Measurements from ENCODE around the gene PRICKLE2. TPM values are rescaled to one million over a fixed set of nuclear protein-coding genes. Genes with fewer than 3 reads are reported as not detected.

Gene PRICKLE2
- polyA plus RNA-seq, 1 experiment: 14.2 TPM

GRCh38 chr3:64138656-64139375 lies 86.5 kb downstream of the PRICKLE2 start:
- TF ChIP-seq CTCF (IDR thresholded peaks at IDR 0.05; ENCODE audit: low read depth, low read length): no peak
- no peak for DNase-seq (ENCODE audit: low read depth, low spot score)
- Histone ChIP-seq H3K27ac (ENCODE audit: low read depth, low read length) (no peak overlapping the region), H3K4me3 (ENCODE audit: low read depth, low read length) (no peak overlapping the region), H3K9me3 (ENCODE audit: control insufficient read depth, insufficient read depth, low read length) (no peaks in the 10 kb centered on the region), H3K27me3 (ENCODE audit: control insufficient read depth, insufficient read depth, low read length) (no peaks in the 10 kb centered on the region)
- ChIA-PET CTCF (no interaction called here), POLR2A (no interaction called here)

- no peak for TF ChIP-seq CTCF (IDR thresholded peaks at IDR 0.05; ENCODE audit: low read depth, low read length)
- Histone ChIP-seq H3K9me3 (ENCODE audit: control insufficient read depth, insufficient read depth, low read length) (no peaks in the 10 kb centered on the region), H3K27ac (ENCODE audit: low read depth, low read length) (no peak overlapping the region), H3K27me3 (ENCODE audit: control insufficient read depth, insufficient read depth, low read length) (no peaks in the 10 kb centered on the region), H3K4me3 (ENCODE audit: low read depth, low read length) (no peak overlapping the region)
- CTCF ChIA-PET: no interaction called here
- no peak for DNase-seq (ENCODE audit: low read depth, low spot score)
- POLR2A ChIA-PET: interaction anchor here (0.6 kb wide), 1 partner anchor 24 kb away, joined by 3 read pairs; no protein-coding TSS in a partner anchor
Observed at GRCh38 chr3:64138046-64138445, 87.2 kb downstream of the PRICKLE2 start.

GRCh38 chr3:64134882-64135281 lies 90.4 kb downstream of the PRICKLE2 start:
- no peaks in the 10 kb centered on the region for H3K9me3 ChIP-seq (ENCODE audit: control insufficient read depth, insufficient read depth, low read length)
- CTCF ChIA-PET: interaction anchor here (0.7 kb wide), 1 partner anchor 11 kb away, joined by 4 read pairs; no protein-coding TSS in a partner anchor
- DNase-seq (ENCODE audit: low read depth, low spot score): no peak
- POLR2A ChIA-PET: no interaction called here
- no peak overlapping the region for H3K27ac ChIP-seq (ENCODE audit: low read depth, low read length)
- no peaks in the 10 kb centered on the region for H3K27me3 ChIP-seq (ENCODE audit: control insufficient read depth, insufficient read depth, low read length)
- no peak for TF ChIP-seq CTCF (IDR thresholded peaks at IDR 0.05; ENCODE audit: low read depth, low read length)
- no peak overlapping the region for H3K4me3 ChIP-seq (ENCODE audit: low read depth, low read length)

GRCh38 chr3:64133987-64134386 lies 91.3 kb downstream of the PRICKLE2 start:
- CTCF ChIA-PET: interaction anchor here (0.6 kb wide), 1 partner anchor 1513 kb away, joined by 3 read pairs; no protein-coding TSS in a partner anchor
- H3K27me3 ChIP-seq (ENCODE audit: control insufficient read depth, insufficient read depth, low read length): no peaks in the 10 kb centered on the region
- DNase-seq (ENCODE audit: low read depth, low spot score): no peak
- TF ChIP-seq CTCF (IDR thresholded peaks at IDR 0.05; ENCODE audit: low read depth, low read length): no peak
- POLR2A ChIA-PET: no interaction called here
- H3K4me3 ChIP-seq (ENCODE audit: low read depth, low read length): no peak overlapping the region
- H3K27ac ChIP-seq (ENCODE audit: low read depth, low read length): no peak overlapping the region
- H3K9me3 ChIP-seq (ENCODE audit: control insufficient read depth, insufficient read depth, low read length): no peaks in the 10 kb centered on the region

- H3K27ac ChIP-seq (ENCODE audit: low read depth, low read length): no peak overlapping the region
- no peak overlapping the region for H3K4me3 ChIP-seq (ENCODE audit: low read depth, low read length)
- CTCF ChIA-PET: interaction anchor here (0.6 kb wide), 1 partner anchor 1512 kb away, joined by 3 read pairs; no protein-coding TSS in a partner anchor
- no peaks in the 10 kb centered on the region for H3K9me3 ChIP-seq (ENCODE audit: control insufficient read depth, insufficient read depth, low read length)
- POLR2A ChIA-PET: no interaction called here
- TF ChIP-seq CTCF (IDR thresholded peaks at IDR 0.05; ENCODE audit: low read depth, low read length): no peak
- DNase-seq (ENCODE audit: low read depth, low spot score): no peak
- no peaks in the 10 kb centered on the region for H3K27me3 ChIP-seq (ENCODE audit: control insufficient read depth, insufficient read depth, low read length)
Observed at GRCh38 chr3:64133272-64133671, 92.0 kb downstream of the PRICKLE2 start.

All from AG04450 (cell line).